Liver (tissue), 9 donors: ENCODE measurements around the gene MSMP. TPM values are rescaled to one million over a fixed set of nuclear protein-coding genes. Genes with fewer than 3 reads are reported as not detected.

Experiments used
- DNase-seq: peaks from one replicate; pipeline ENCODE4 v3.0.0-alpha.2; 2017; ENCODE audit warnings: low spot score
- H3K27ac ChIP-seq, 2 donors: one replicate each; pipeline ENCODE4 v1.7.0; 2013; ENCODE audit warnings: inconsistent platforms in 2 of 2, low read length in 2 of 2, control low read depth in 1 of 2, low read depth in 1 of 2, mild to moderate bottlenecking in 1 of 2
- H3K27me3 ChIP-seq, 4 donors: one replicate each; pipeline versions ENCODE4 v1.6.1 to v1.7.0; 2013; ENCODE audit warnings: low read length in 3 of 4, inconsistent platforms in 1 of 4, mild to moderate bottlenecking in 1 of 4, moderate library complexity in 1 of 4; ENCODE audit not compliant: control insufficient read depth in 4 of 4, insufficient read depth in 4 of 4
- H3K36me3 ChIP-seq, 4 donors: one replicate each; pipeline versions ENCODE4 v1.6.1 to v1.7.0; 2013; ENCODE audit warnings: low read length in 3 of 4, mild to moderate bottlenecking in 3 of 4, low read depth in 1 of 4, moderate library complexity in 1 of 4; ENCODE audit not compliant: control insufficient read depth in 4 of 4, insufficient read depth in 3 of 4
- H3K4me1 ChIP-seq, 4 donors: one replicate each; pipeline versions ENCODE4 v1.6.1 to v1.7.0; 2013; ENCODE audit warnings: low read length in 3 of 4, mild to moderate bottlenecking in 3 of 4, moderate library complexity in 1 of 4; ENCODE audit not compliant: control insufficient read depth in 4 of 4, insufficient read depth in 4 of 4
- H3K4me3 ChIP-seq, 3 donors: one replicate each; pipeline versions ENCODE4 v1.6.1 to v1.7.0; 2013; ENCODE audit warnings: low read length in 3 of 3, control low read depth in 1 of 3, low read depth in 1 of 3, mild to moderate bottlenecking in 1 of 3
- H3K9ac ChIP-seq, 2 donors: one replicate each; pipeline ENCODE4 v1.7.0; 2013; ENCODE audit warnings: low read length in 2 of 2, mild to moderate bottlenecking in 2 of 2, moderate library complexity in 2 of 2, control low read depth in 1 of 2, low read depth in 1 of 2
- H3K9me3 ChIP-seq, 4 donors: one replicate each; pipeline versions ENCODE4 v1.6.1 to v1.7.0; 2013; ENCODE audit warnings: low read length in 3 of 4; ENCODE audit not compliant: control insufficient read depth in 4 of 4
- ATF3 ChIP-seq: IDR thresholded peaks from 2 replicates; pipeline ENCODE4 v1.6.1; 2016; ENCODE audit warnings: antibody characterized with exemption
- CTCF ChIP-seq: fragments of 150-350 bp; IDR thresholded peaks from 2 replicates; pipeline ENCODE4 v1.5.1; 2017; ENCODE audit warnings: improper control_type of control experiment, low read depth, low read length; ENCODE audit not compliant: missing input control
- EGR1 ChIP-seq, 2 donors: IDR thresholded peaks; 2 replicates each; pipeline ENCODE4 v1.6.1; 2016 to 2018; ENCODE audit warnings: antibody characterized with exemption in 2 of 2, low read depth in 2 of 2
- FOXA1 ChIP-seq: IDR thresholded peaks from 2 replicates; pipeline ENCODE4 v1.6.1; 2016; ENCODE audit warnings: antibody characterized with exemption
- FOXA2 ChIP-seq: IDR thresholded peaks from 2 replicates; pipeline ENCODE4 v1.6.1; 2016; ENCODE audit warnings: antibody characterized with exemption
- GABPA ChIP-seq, 2 donors: IDR thresholded peaks in 1 of 2; conservative IDR thresholded peaks in 1 of 2; 2 replicates each; pipeline ENCODE4 v1.6.1; 2016; ENCODE audit warnings: antibody characterized with exemption in 2 of 2, mild to moderate bottlenecking in 1 of 2, moderate library complexity in 1 of 2
- HNF4A ChIP-seq, 2 donors: conservative IDR thresholded peaks; 2 replicates each; pipeline ENCODE4 v1.6.1; 2016; ENCODE audit warnings: antibody characterized with exemption in 2 of 2, mild to moderate bottlenecking in 2 of 2
- HNF4G ChIP-seq: IDR thresholded peaks from 2 replicates; pipeline ENCODE4 v1.6.1; 2016; ENCODE audit warnings: antibody characterized with exemption
- JUND ChIP-seq, 2 donors: IDR thresholded peaks; 2 replicates each; pipeline ENCODE4 v1.6.1; 2016; ENCODE audit warnings: antibody characterized with exemption in 2 of 2
- MAX ChIP-seq: IDR thresholded peaks from 2 replicates; pipeline ENCODE4 v1.6.1; 2016; ENCODE audit warnings: antibody characterized with exemption
- RAD21 ChIP-seq, 2 donors: IDR thresholded peaks; 2 replicates each; pipeline ENCODE4 v1.6.1; 2016; ENCODE audit warnings: antibody characterized with exemption in 2 of 2, mild to moderate bottlenecking in 2 of 2
- REST ChIP-seq: IDR thresholded peaks from 2 replicates; pipeline ENCODE4 v1.6.1; 2016; ENCODE audit warnings: antibody characterized with exemption, mild to moderate bottlenecking
- RXRA ChIP-seq, 2 donors: IDR thresholded peaks; 2 replicates each; pipeline ENCODE4 v1.6.1; 2017 to 2018; ENCODE audit warnings: antibody characterized with exemption in 2 of 2, mild to moderate bottlenecking in 1 of 2
- SP1 ChIP-seq: IDR thresholded peaks from 2 replicates; pipeline ENCODE4 v1.6.1; 2018; ENCODE audit warnings: antibody characterized with exemption, mild to moderate bottlenecking
- TAF1 ChIP-seq: conservative IDR thresholded peaks from 2 replicates; pipeline ENCODE4 v1.6.1; 2016; ENCODE audit warnings: antibody characterized with exemption, mild to moderate bottlenecking
- YY1 ChIP-seq: IDR thresholded peaks from 2 replicates; pipeline ENCODE4 v1.6.1; 2016; ENCODE audit warnings: antibody characterized with exemption, mild to moderate bottlenecking
- ZBTB33 ChIP-seq: IDR thresholded peaks from 2 replicates; pipeline ENCODE4 v1.6.1; 2016; ENCODE audit warnings: antibody characterized with exemption
- WGBS: extraction: QIAGEN DNeasy Blood & Tissue Kit; methylation state at CpG from one replicate; pipeline ENCODE4 v1.1.7; 2013; 5-methylcytosine and 5-hydroxymethylcytosine counted together
- polyA plus RNA-seq, 2 donors: library from polyadenylated mRNA; stranded (reverse) in 1 of 2; unstranded in 1 of 2; fragments of 200-250 nt in 1 of 2; fragments of >200 nt in 1 of 2; fragmentation: Nextera tagmentation in 1 of 2; extraction: Ambion mirVana in 1 of 2; gene quantifications; one replicate each; pipeline versions ENCODE4 v1.2.1 to v1.2.3, GENCODE V29; 2013 to 2015
- total RNA-seq, 2 donors: library from RNA; depleted of rRNA; stranded (reverse); fragments of >200 nt; gene quantifications; one replicate each; pipeline ENCODE4 v1.2.3, GENCODE V29; 2014
- donor health status: healthy.
- donor health status: healthy.
- donor health status: healthy.
- donor health status: healthy.
- donor health status: healthy.

The MSMP gene
- total and polyA plus RNA-seq, 4 donors: not detected

- Histone ChIP-seq H3K4me1 (peaks cover 7 to 22% (median 12%) of the 10 kb centered on the region in 4 donors), H3K9ac (no peak overlapping the region), H3K4me3 (no peak overlapping the region), H3K36me3 (no peaks in the 10 kb centered on the region), H3K27me3 (no peaks in the 10 kb centered on the region), H3K9me3 (no peaks in the 10 kb centered on the region), H3K27ac (no peak overlapping the region)
- TF ChIP-seq REST (no peak), FOXA2 (no peak), CTCF (no peak), EGR1 (IDR thresholded peaks at IDR 0.05; ENCODE audit: low read depth in 2 of 2) (no peak), HNF4A (conservative IDR thresholded peaks at IDR 0.05) (no peak), ZBTB33 (no peak), RAD21 (IDR thresholded peaks at IDR 0.05) (no peak), RXRA (IDR thresholded peaks at IDR 0.05) (no peak), GABPA (IDR thresholded peaks at IDR 0.05 in 1 of 2, conservative IDR thresholded peaks at IDR 0.05 in 1 of 2) (no peak), TAF1 (no peak), SP1 (no peak), JUND (IDR thresholded peaks at IDR 0.05) (no peak), ATF3 (no peak), MAX (no peak), FOXA1 (no peak), YY1 (no peak), HNF4G (no peak)
- WGBS: 73% methylated on average over 2 of the region's 2 CpGs
- DNase-seq: no peak
Observed at GRCh38 chr9:35760651-35761050, 6.6 kb upstream of the MSMP start.

GRCh38 chr9:35759795-35760194 lies 5.7 kb upstream of the MSMP start:
- TF ChIP-seq RXRA (IDR thresholded peaks at IDR 0.05): no peak
- no peak for TF ChIP-seq EGR1 (IDR thresholded peaks at IDR 0.05; ENCODE audit: low read depth in 2 of 2)
- TF ChIP-seq ZBTB33: no peak
- TF ChIP-seq CTCF: no peak
- TF ChIP-seq SP1: no peak
- no peak for TF ChIP-seq YY1
- 96% methylated on average over 4 of the region's 4 CpGs for WGBS
- Histone ChIP-seq H3K4me3 (no peak overlapping the region), H3K9me3 (no peaks in the 10 kb centered on the region), H3K4me1 (peaks cover 7 to 22% (median 12%) of the 10 kb centered on the region in 4 donors), H3K27ac (no peak overlapping the region), H3K36me3 (peaks cover 0 to under 1% (median 0%) of the 10 kb centered on the region in 4 donors), H3K27me3 (no peaks in the 10 kb centered on the region), H3K9ac (no peak overlapping the region)
- no peak for DNase-seq
